HEK293 (cell line): ENCODE data around the gene CA10.

Experiments
- CTCF ChIA-PET: fragments of 350-600 bp; formaldehyde crosslinking; extraction: SDS; loops from one replicate; lab custom pipeline; 2021; ENCODE audit warnings: antibody characterized with exemption; lab: Yijun Ruan, JAX
- POLR2A ChIA-PET: fragments of 300-600 bp; formaldehyde crosslinking; extraction: SDS; loops from one replicate; lab custom pipeline; 2020; ENCODE audit warnings: antibody characterized with exemption, inconsistent platforms; lab: Yijun Ruan, JAX
- H3K27ac ChIP-seq: fragments of 200-500 bp; sonication (Bioruptor generic); 2 replicates; pipeline ENCODE4 v1.5.1; 2014; ENCODE audit warnings: low read depth, low read length, control low read depth, inconsistent platforms; ENCODE audit errors: extremely low read depth
- H3K36me3 ChIP-seq, 2 experiments: fragments of 200-500 bp in 1 of 2; sonication (Bioruptor generic) in 1 of 2; 1 replicate in 1 of 2; 2 replicates in 1 of 2; pipeline ENCODE4 v1.5.1; 2014 to 2017; ENCODE audit warnings: inconsistent platforms in 2 of 2, low read length in 2 of 2; ENCODE audit not compliant: control insufficient read depth in 2 of 2, insufficient read depth in 1 of 2
- H3K4me1 ChIP-seq: fragments of 200-500 bp; sonication (Bioruptor generic); 2 replicates; pipeline ENCODE4 v1.5.1; 2014; ENCODE audit warnings: mild to moderate bottlenecking, low read length, inconsistent platforms; ENCODE audit not compliant: control insufficient read depth, insufficient read depth
- H3K4me3 ChIP-seq: 2 replicates; pipeline ENCODE4 v1.5.1; 2011; ENCODE audit warnings: low read depth, mild to moderate bottlenecking, control low read depth, low read length, moderate library complexity
- H3K9me3 ChIP-seq: fragments of 200-500 bp; sonication (Bioruptor generic); 2 replicates; pipeline ENCODE4 v1.5.1; 2014; ENCODE audit warnings: low read depth, low read length, inconsistent platforms; ENCODE audit not compliant: control insufficient read depth, insufficient read depth
- KLF16 ChIP-seq: fragments of 450-650 bp; formaldehyde crosslinking; IDR thresholded peaks from 2 replicates; pipeline ENCODE4 v1.5.1; 2017; ENCODE audit warnings: missing biosample characterization, missing genetic modification characterization
- KLF8 ChIP-seq: fragments of 450-650 bp; formaldehyde crosslinking; IDR thresholded peaks from 2 replicates; pipeline ENCODE4 v1.5.1; 2016; ENCODE audit warnings: missing biosample characterization, missing genetic modification characterization
- MZF1 ChIP-seq: fragments of 450-650 bp; formaldehyde crosslinking; IDR thresholded peaks from 2 replicates; pipeline ENCODE4 v1.5.1; 2017; ENCODE audit warnings: missing biosample characterization, missing genetic modification characterization, borderline replicate concordance
- SP2 ChIP-seq: fragments of 450-650 bp; formaldehyde crosslinking; IDR thresholded peaks from 2 replicates; pipeline ENCODE4 v1.5.1; 2016; ENCODE audit warnings: missing biosample characterization, missing genetic modification characterization
- TRIM28 ChIP-seq: IDR thresholded peaks from 2 replicates; pipeline ENCODE4 v1.6.1; 2011; ENCODE audit warnings: low read length, control low read depth, borderline replicate concordance
- YY1 ChIP-seq: fragments of 450-650 bp; formaldehyde crosslinking; IDR thresholded peaks from 2 replicates; pipeline ENCODE4 v1.5.1; 2018; ENCODE audit warnings: missing biosample characterization, missing genetic modification characterization
- ZNF10 ChIP-seq: fragments of 450-650 bp; formaldehyde crosslinking; IDR thresholded peaks from 2 replicates; pipeline ENCODE4 v1.5.1; 2017; ENCODE audit warnings: missing biosample characterization, missing genetic modification characterization
- ZNF114 ChIP-seq: fragments of 450-650 bp; formaldehyde crosslinking; IDR thresholded peaks from 2 replicates; pipeline ENCODE4 v1.5.0; 2017; ENCODE audit warnings: missing biosample characterization, missing genetic modification characterization
- ZNF175 ChIP-seq: fragments of 450-650 bp; formaldehyde crosslinking; IDR thresholded peaks from 2 replicates; pipeline ENCODE4 v1.5.1; 2016; ENCODE audit warnings: missing biosample characterization, missing genetic modification characterization
- ZNF19 ChIP-seq: fragments of 450-650 bp; formaldehyde crosslinking; IDR thresholded peaks from 2 replicates; pipeline ENCODE4; 2016; ENCODE audit warnings: missing biosample characterization, missing genetic modification characterization, low read depth
- ZNF302 ChIP-seq: fragments of 450-650 bp; formaldehyde crosslinking; IDR thresholded peaks from 2 replicates; pipeline ENCODE4 v1.5.1; 2016; ENCODE audit warnings: missing biosample characterization, missing genetic modification characterization, low read depth
- ZNF341 ChIP-seq: fragments of 450-650 bp; formaldehyde crosslinking; IDR thresholded peaks from 2 replicates; pipeline ENCODE4; 2016; ENCODE audit warnings: low read depth, missing biosample characterization, missing genetic modification characterization
- ZNF488 ChIP-seq: fragments of 450-650 bp; formaldehyde crosslinking; IDR thresholded peaks from 2 replicates; pipeline ENCODE4 v1.5.1; 2016; ENCODE audit warnings: missing biosample characterization, missing genetic modification characterization
- ZNF510 ChIP-seq: fragments of 450-650 bp; formaldehyde crosslinking; IDR thresholded peaks from 2 replicates; pipeline ENCODE4 v1.5.1; 2018; ENCODE audit warnings: mild to moderate bottlenecking, missing genetic modification characterization, missing biosample characterization; ENCODE audit not compliant: insufficient replicate concordance
- ZNF530 ChIP-seq: fragments of 450-650 bp; formaldehyde crosslinking; IDR thresholded peaks from 2 replicates; pipeline ENCODE4 v1.5.1; 2016; ENCODE audit warnings: low read depth, missing biosample characterization, missing genetic modification characterization
- ZNF555 ChIP-seq: fragments of 450-650 bp; formaldehyde crosslinking; conservative IDR thresholded peaks from 2 replicates; pipeline ENCODE4 v1.5.1; 2017; ENCODE audit warnings: missing biosample characterization, mild to moderate bottlenecking, missing genetic modification characterization, inconsistent platforms
- ZNF596 ChIP-seq: fragments of 450-650 bp; IDR thresholded peaks from 2 replicates; pipeline ENCODE4 v1.5.0; 2018; ENCODE audit warnings: missing biosample characterization, mild to moderate bottlenecking, missing genetic modification characterization, moderate library complexity
- ZNF658 ChIP-seq: fragments of 450-650 bp; formaldehyde crosslinking; IDR thresholded peaks from 2 replicates; pipeline ENCODE4; 2016; ENCODE audit warnings: missing biosample characterization, missing genetic modification characterization
- ZSCAN23 ChIP-seq: fragments of 450-650 bp; formaldehyde crosslinking; IDR thresholded peaks from 2 replicates; pipeline ENCODE4 v1.5.1; 2016; ENCODE audit warnings: missing biosample characterization, missing genetic modification characterization
- ZSCAN30 ChIP-seq: fragments of 450-650 bp; IDR thresholded peaks from 2 replicates; pipeline ENCODE4 v1.5.1; 2018; ENCODE audit warnings: missing biosample characterization, mild to moderate bottlenecking, missing genetic modification characterization, moderate library complexity
- TF ChIP-seq, protein P1 (sequence below): fragments of 450-650 bp; formaldehyde crosslinking; IDR thresholded peaks from 2 replicates; pipeline ENCODE4 v1.5.1; 2016; ENCODE audit warnings: missing biosample characterization, missing genetic modification characterization, borderline replicate concordance
- TF ChIP-seq, protein P2 (sequence below): fragments of 450-650 bp; formaldehyde crosslinking; IDR thresholded peaks from 2 replicates; pipeline ENCODE4 v1.5.1; 2016; ENCODE audit warnings: missing biosample characterization, missing genetic modification characterization, low read depth
- TF ChIP-seq, protein P3 (sequence below): IDR thresholded peaks from 2 replicates; pipeline ENCODE4 v1.6.1; 2011; ENCODE audit warnings: mild to moderate bottlenecking, low read depth, low read length, borderline replicate concordance
- TF ChIP-seq, protein P4 (sequence below): fragments of 450-650 bp; formaldehyde crosslinking; IDR thresholded peaks from 2 replicates; pipeline ENCODE4 v1.5.1; 2017; ENCODE audit warnings: missing biosample characterization, missing genetic modification characterization

Gene CA10

GRCh38 chr17:51908841-51909537 lies 249.5 kb downstream of the CA10 start (continued):
- TF ChIP-seq, protein P1, sequence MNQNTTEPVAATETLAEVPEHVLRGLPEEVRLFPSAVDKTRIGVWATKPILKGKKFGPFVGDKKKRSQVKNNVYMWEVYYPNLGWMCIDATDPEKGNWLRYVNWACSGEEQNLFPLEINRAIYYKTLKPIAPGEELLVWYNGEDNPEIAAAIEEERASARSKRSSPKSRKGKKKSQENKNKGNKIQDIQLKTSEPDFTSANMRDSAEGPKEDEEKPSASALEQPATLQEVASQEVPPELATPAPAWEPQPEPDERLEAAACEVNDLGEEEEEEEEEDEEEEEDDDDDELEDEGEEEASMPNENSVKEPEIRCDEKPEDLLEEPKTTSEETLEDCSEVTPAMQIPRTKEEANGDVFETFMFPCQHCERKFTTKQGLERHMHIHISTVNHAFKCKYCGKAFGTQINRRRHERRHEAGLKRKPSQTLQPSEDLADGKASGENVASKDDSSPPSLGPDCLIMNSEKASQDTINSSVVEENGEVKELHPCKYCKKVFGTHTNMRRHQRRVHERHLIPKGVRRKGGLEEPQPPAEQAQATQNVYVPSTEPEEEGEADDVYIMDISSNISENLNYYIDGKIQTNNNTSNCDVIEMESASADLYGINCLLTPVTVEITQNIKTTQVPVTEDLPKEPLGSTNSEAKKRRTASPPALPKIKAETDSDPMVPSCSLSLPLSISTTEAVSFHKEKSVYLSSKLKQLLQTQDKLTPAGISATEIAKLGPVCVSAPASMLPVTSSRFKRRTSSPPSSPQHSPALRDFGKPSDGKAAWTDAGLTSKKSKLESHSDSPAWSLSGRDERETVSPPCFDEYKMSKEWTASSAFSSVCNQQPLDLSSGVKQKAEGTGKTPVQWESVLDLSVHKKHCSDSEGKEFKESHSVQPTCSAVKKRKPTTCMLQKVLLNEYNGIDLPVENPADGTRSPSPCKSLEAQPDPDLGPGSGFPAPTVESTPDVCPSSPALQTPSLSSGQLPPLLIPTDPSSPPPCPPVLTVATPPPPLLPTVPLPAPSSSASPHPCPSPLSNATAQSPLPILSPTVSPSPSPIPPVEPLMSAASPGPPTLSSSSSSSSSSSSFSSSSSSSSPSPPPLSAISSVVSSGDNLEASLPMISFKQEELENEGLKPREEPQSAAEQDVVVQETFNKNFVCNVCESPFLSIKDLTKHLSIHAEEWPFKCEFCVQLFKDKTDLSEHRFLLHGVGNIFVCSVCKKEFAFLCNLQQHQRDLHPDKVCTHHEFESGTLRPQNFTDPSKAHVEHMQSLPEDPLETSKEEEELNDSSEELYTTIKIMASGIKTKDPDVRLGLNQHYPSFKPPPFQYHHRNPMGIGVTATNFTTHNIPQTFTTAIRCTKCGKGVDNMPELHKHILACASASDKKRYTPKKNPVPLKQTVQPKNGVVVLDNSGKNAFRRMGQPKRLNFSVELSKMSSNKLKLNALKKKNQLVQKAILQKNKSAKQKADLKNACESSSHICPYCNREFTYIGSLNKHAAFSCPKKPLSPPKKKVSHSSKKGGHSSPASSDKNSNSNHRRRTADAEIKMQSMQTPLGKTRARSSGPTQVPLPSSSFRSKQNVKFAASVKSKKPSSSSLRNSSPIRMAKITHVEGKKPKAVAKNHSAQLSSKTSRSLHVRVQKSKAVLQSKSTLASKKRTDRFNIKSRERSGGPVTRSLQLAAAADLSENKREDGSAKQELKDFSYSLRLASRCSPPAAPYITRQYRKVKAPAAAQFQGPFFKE = no peak
- TF ChIP-seq KLF16 (tag by site-specific recombination) (no peak), ZNF596 (tag by site-specific recombination) (no peak), KLF8 (tag by site-specific recombination) (no peak), ZNF530 (tag by site-specific recombination) (no peak), YY1 (no peak), ZSCAN23 (tag by site-specific recombination) (no peak)
- TF ChIP-seq, protein P2, sequence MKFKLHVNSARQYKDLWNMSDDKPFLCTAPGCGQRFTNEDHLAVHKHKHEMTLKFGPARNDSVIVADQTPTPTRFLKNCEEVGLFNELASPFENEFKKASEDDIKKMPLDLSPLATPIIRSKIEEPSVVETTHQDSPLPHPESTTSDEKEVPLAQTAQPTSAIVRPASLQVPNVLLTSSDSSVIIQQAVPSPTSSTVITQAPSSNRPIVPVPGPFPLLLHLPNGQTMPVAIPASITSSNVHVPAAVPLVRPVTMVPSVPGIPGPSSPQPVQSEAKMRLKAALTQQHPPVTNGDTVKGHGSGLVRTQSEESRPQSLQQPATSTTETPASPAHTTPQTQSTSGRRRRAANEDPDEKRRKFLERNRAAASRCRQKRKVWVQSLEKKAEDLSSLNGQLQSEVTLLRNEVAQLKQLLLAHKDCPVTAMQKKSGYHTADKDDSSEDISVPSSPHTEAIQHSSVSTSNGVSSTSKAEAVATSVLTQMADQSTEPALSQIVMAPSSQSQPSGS (tag by site-specific recombination) = no peak

- no peaks in the 10 kb centered on the region for H3K9me3 ChIP-seq
- H3K36me3 ChIP-seq = no peaks in the 10 kb centered on the region
- ChIA-PET CTCF (no interaction called here), POLR2A (no interaction called here)
- no peak overlapping the region for H3K4me3 ChIP-seq
- TF ChIP-seq ZNF175 = no peak
- TF ChIP-seq, protein P3, sequence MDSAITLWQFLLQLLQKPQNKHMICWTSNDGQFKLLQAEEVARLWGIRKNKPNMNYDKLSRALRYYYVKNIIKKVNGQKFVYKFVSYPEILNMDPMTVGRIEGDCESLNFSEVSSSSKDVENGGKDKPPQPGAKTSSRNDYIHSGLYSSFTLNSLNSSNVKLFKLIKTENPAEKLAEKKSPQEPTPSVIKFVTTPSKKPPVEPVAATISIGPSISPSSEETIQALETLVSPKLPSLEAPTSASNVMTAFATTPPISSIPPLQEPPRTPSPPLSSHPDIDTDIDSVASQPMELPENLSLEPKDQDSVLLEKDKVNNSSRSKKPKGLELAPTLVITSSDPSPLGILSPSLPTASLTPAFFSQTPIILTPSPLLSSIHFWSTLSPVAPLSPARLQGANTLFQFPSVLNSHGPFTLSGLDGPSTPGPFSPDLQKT = no peak
- TF ChIP-seq SP2 (tag by site-specific recombination) = no peak
- TF ChIP-seq MZF1 (tag by site-specific recombination) = no peak
- TF ChIP-seq ZNF19 (tag by site-specific recombination) = no peak
- TF ChIP-seq ZNF114 (tag by site-specific recombination) = no peak
- no peak for TF ChIP-seq ZNF341 (tag by site-specific recombination)
- no peaks in the 10 kb centered on the region for H3K4me1 ChIP-seq
- no peak overlapping the region for H3K27ac ChIP-seq
Observed at GRCh38 chr17:51907041-51907440, 251.5 kb downstream of the CA10 start.

DNA sequence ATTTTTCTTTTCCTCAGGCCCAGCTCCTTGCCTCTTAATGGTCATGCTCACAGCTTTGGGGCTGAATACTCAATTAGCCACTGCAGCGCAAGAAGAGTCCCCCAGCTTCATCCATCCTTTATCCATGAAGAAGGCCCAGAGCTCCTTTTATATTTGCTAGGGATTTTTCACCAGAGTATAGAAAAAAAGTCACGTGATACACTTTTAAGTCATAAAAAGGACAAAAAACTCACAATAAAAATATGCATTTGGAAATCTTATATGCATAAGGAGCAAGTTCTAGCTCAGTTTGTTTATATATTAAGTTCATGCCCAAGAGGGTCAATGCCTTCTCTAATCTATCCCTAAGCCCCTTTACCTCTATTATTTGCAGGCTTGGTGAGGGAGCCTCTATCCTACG lies 254.1 kb downstream of the CA10 start:
- CTCF ChIA-PET = interaction anchor here (0.7 to 1.1 kb wide), 2 partner anchors 44 to 838 kb away, joined by 3 read pairs; no protein-coding TSS in a partner anchor
- H3K4me1 ChIP-seq = no peaks in the 10 kb centered on the region
- TF ChIP-seq ZNF302 (tag by site-specific recombination) = no peak
- no peak for TF ChIP-seq ZNF510
- no peak for TF ChIP-seq ZNF10 (tag by site-specific recombination)
- TF ChIP-seq TRIM28 = no peak
- no peak for TF ChIP-seq ZNF555
- no peak for TF ChIP-seq ZSCAN30 (tag by site-specific recombination)
- TF ChIP-seq ZNF658 = no peak
- TF ChIP-seq, protein P4, sequence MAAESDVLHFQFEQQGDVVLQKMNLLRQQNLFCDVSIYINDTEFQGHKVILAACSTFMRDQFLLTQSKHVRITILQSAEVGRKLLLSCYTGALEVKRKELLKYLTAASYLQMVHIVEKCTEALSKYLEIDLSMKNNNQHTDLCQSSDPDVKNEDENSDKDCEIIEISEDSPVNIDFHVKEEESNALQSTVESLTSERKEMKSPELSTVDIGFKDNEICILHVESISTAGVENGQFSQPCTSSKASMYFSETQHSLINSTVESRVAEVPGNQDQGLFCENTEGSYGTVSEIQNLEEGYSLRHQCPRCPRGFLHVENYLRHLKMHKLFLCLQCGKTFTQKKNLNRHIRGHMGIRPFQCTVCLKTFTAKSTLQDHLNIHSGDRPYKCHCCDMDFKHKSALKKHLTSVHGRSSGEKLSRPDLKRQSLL = no peak
- TF ChIP-seq ZNF488 (tag by site-specific recombination) = no peak

More for the DNA sequence above, 254.1 kb downstream of the CA10 start:
- POLR2A ChIA-PET = no interaction called here
- H3K4me3 ChIP-seq = no peak overlapping the region
- no peak overlapping the region for H3K27ac ChIP-seq
- no peaks in the 10 kb centered on the region for H3K36me3 ChIP-seq
- H3K9me3 ChIP-seq = no peaks in the 10 kb centered on the region
